GM12878 (cell line): Measurements from ENCODE around the gene COL17A1. TPM values are rescaled to one million over a fixed set of nuclear protein-coding genes. Genes with fewer than 3 reads are reported as not detected.

Experiments
- ATAC-seq: fragments of 200-7000 bp; cut with Tn5 transposase; 3 replicates; pipeline ENCODE4 v1.9.1; 2020; ENCODE audit warnings: mild to moderate bottlenecking, moderate library complexity
- BruUV-seq: library from RNA; stranded (reverse); fragments of 400-500 nt; replicated peaks from 2 replicates; lab custom pipeline; 2021; lab: Mats Ljungman, UMichigan
- CTCF ChIA-PET: fragments of 300-600 bp; sonication (Branson Sonifier 250); formaldehyde crosslinking; extraction: SDS; loops from one replicate; lab custom pipeline; 2021; ENCODE audit warnings: inconsistent platforms; lab: Yijun Ruan, JAX
- POLR2A ChIA-PET: fragments of 350-600 bp; formaldehyde crosslinking; extraction: SDS; loops from one replicate; lab custom pipeline; 2021; ENCODE audit warnings: inconsistent platforms; lab: Charles Lee
- RAD21 ChIA-PET: fragments of 300-600 bp; sonication (Branson Sonifier 250); formaldehyde crosslinking; loops from one replicate; lab custom pipeline; 2023; ENCODE audit warnings: antibody characterized with exemption; ENCODE audit not compliant: unreplicated experiment; lab: Charles Lee
- SMC1A ChIA-PET: fragments of 300-600 bp; sonication (Branson Sonifier 250); formaldehyde crosslinking; loops from one replicate; lab custom pipeline; 2023; ENCODE audit not compliant: unreplicated experiment, uncharacterized antibody; lab: Charles Lee
- DNase-seq: peaks from one replicate; pipeline ENCODE4 v3.0.0-alpha.2; 2011; ENCODE audit warnings: low read depth, low spot score
- FAIRE-seq: peaks from 3 replicates; lab custom pipeline; 2011; peaks lifted over from hg19 to GRCh38; lab: Jason Lieb, UNC
- H2AFZ ChIP-seq: 2 replicates; pipeline ENCODE4 v1.6.0; 2011; ENCODE audit warnings: low read depth, low read length, control low read depth; ENCODE audit not compliant: control insufficient read depth
- H3K27ac ChIP-seq: 2 replicates; pipeline ENCODE4 v1.5.1; 2011; ENCODE audit warnings: control low read depth; ENCODE audit not compliant: control insufficient read depth, insufficient read depth
- H3K27me3 ChIP-seq, 2 experiments: replicated peaks in 1 of 2; 2 replicates each; pipeline versions ENCODE4 v1.6.0 to v1.6.1; 2011; ENCODE audit warnings: low read length in 1 of 2; ENCODE audit not compliant: control insufficient read depth in 2 of 2, insufficient read depth in 2 of 2
- H3K36me3 ChIP-seq, 2 experiments: 2 replicates each; pipeline ENCODE4 v1.5.1; 2011; ENCODE audit warnings: low read length in 1 of 2; ENCODE audit not compliant: control insufficient read depth in 2 of 2, insufficient read depth in 2 of 2
- H3K4me1 ChIP-seq: 2 replicates; pipeline ENCODE4 v1.6.1; 2011; ENCODE audit warnings: mild to moderate bottlenecking, low read length, moderate library complexity, mixed read lengths; ENCODE audit not compliant: control insufficient read depth, insufficient read depth
- H3K4me2 ChIP-seq: 2 replicates; pipeline ENCODE4 v1.6.0; 2011; ENCODE audit warnings: control low read depth; ENCODE audit not compliant: control insufficient read depth, insufficient read depth
- H3K4me3 ChIP-seq: fragments of 200-600 bp; sonication (generic); 2 replicates; pipeline ENCODE4 v1.5.1; 2016
- H3K79me2 ChIP-seq: 2 replicates; pipeline ENCODE4 v1.6.0; 2011; ENCODE audit warnings: low read length; ENCODE audit not compliant: control insufficient read depth, insufficient read depth
- H3K9ac ChIP-seq: 2 replicates; pipeline ENCODE4 v1.8.0; 2011; ENCODE audit warnings: low read length, control low read depth, mixed read lengths; ENCODE audit not compliant: control insufficient read depth, insufficient read depth
- H3K9me3 ChIP-seq: replicated peaks from 3 replicates; pipeline ENCODE4 v1.5.1; 2011; ENCODE audit warnings: mild to moderate bottlenecking, low read length; ENCODE audit not compliant: control insufficient read depth, insufficient read depth
- H4K20me1 ChIP-seq: 2 replicates; pipeline ENCODE4 v1.6.0; 2011; ENCODE audit not compliant: control insufficient read depth, insufficient read depth
- E4F1 ChIP-seq: fragments of 450-650 bp; IDR thresholded peaks from 2 replicates; pipeline ENCODE4 v1.6.1; 2018; ENCODE audit warnings: borderline replicate concordance, mild to moderate bottlenecking; ENCODE audit not compliant: partially characterized antibody
- ELK1 ChIP-seq: IDR thresholded peaks from 2 replicates; pipeline ENCODE4 v1.6.1; 2012; ENCODE audit warnings: low read depth, low read length, improper control_type of control experiment
- TARDBP ChIP-seq: IDR thresholded peaks from 2 replicates; pipeline ENCODE4 v1.6.1; 2016; ENCODE audit warnings: borderline replicate concordance
- TCF3 ChIP-seq: IDR thresholded peaks from 2 replicates; pipeline ENCODE4 v1.6.1; 2012; ENCODE audit warnings: low read depth, mild to moderate bottlenecking, low read length, borderline replicate concordance; ENCODE audit not compliant: insufficient read depth
- WGBS: methylation state at CpG from one replicate; pipeline ENCODE4 v1.1.6; 2016; ENCODE audit warnings: low lambda C conversion rate; ENCODE audit not compliant: insufficient replicate concordance, insufficient coverage; ENCODE audit errors: missing lambda C conversion rate; 5-methylcytosine and 5-hydroxymethylcytosine counted together
- in situ Hi-C: fragments of 300-500 bp; cut with MboI; formaldehyde crosslinking; loops from 9 replicates; pipeline ENCODE4 v1.14.3; 2018; ENCODE audit warnings: mixed read lengths
- intact Hi-C: fragments of 100-400 bp; cut with micrococcal nuclease; formaldehyde crosslinking; loops from one replicate; pipeline ENCODE4 v1.14.2; 2022; ENCODE audit not compliant: unreplicated experiment
- polyA plus RNA-seq, 11 experiments: library from polyadenylated mRNA; depleted of rRNA in 4 of 11; unstranded in 6 of 11; stranded (reverse) in 5 of 11; fragments of >200 nt; fragmentation: Nextera tagmentation in 4 of 11; fragmentation: Illumina TruSeq in 1 of 11; extraction: Ambion mirVana in 4 of 11; extraction: Trizol in 1 of 11; gene quantifications; 1 replicate in 1 of 11; 2 replicates in 10 of 11; pipeline versions ENCODE4 v1.2.1 to v1.2.3, GENCODE V29; 2011 to 2016; ENCODE audit warnings: inconsistent platforms in 2 of 11, missing spikeins in 2 of 11, low read depth in 1 of 11
- total RNA-seq, 4 experiments: library from RNA; depleted of rRNA in 3 of 4; stranded (reverse); fragments of >200 nt in 3 of 4; fragmentation: Illumina TruSeq in 1 of 4; extraction: Trizol in 1 of 4; gene quantifications; 2 replicates each; pipeline versions ENCODE4 v1.2.1 to v1.2.3, GENCODE V29; 2013 to 2021

COL17A1 gene
- total and polyA plus RNA-seq, 10 of the 15 experiments (the other 5 are each of a cell fraction or from before 2014, with no cell fraction given) = 0.08 to 0.22 TPM; not detected in 8

- TF ChIP-seq E4F1 = no peak
- TF ChIP-seq ELK1 = no peak
- no peak for TF ChIP-seq TCF3
- TF ChIP-seq, all 136 proteins: peak for 0
These were observed 69.0 kb downstream of the COL17A1 start (continued) for GRCh38 chr10:104016661-104017060.

- ATAC-seq = no peak
- H4K20me1 ChIP-seq = no peaks in the 10 kb centered on the region
- no peaks in the 10 kb centered on the region for H3K9me3 ChIP-seq
- H3K4me2 ChIP-seq = no peak overlapping the region
- TF ChIP-seq TARDBP = no peak
- CTCF ChIA-PET = interaction anchor here (1.7 kb wide), 1 partner anchor 129 kb away, joined by 3 read pairs; no protein-coding TSS in a partner anchor
- H3K4me1 ChIP-seq = no peaks in the 10 kb centered on the region
- RAD21 ChIA-PET = no interaction called here
- H3K4me3 ChIP-seq = no peak overlapping the region
- no peak overlapping the region for H3K9ac ChIP-seq
- no peak for DNase-seq
- no peak overlapping the region for H3K27ac ChIP-seq
- intact Hi-C loops = loop anchor here (5.0 kb wide), 1 partner anchor 127 kb away; no protein-coding TSS in a partner anchor
- no TSS peak for BruUV-seq
- FAIRE-seq = no peak
- H2AFZ ChIP-seq = no peak overlapping the region
- 79% methylated on average over 2 of the region's 2 CpGs for WGBS
- in situ Hi-C loops = no loop called here
- POLR2A ChIA-PET = no interaction called here
- SMC1A ChIA-PET = interaction anchor here (1.2 to 3.9 kb wide), 5 partner anchors 9 to 126 kb away, joined by 3 to 15 read pairs (median 6); no protein-coding TSS in a partner anchor
- no peaks in the 10 kb centered on the region for H3K79me2 ChIP-seq
- peaks cover 0 to 3% of the 10 kb centered on the region in 2 experiments; a peak in 1 of 4 replicates for H3K36me3 ChIP-seq
- no peaks in the 10 kb centered on the region for H3K27me3 ChIP-seq
These were observed 71.5 kb downstream of the COL17A1 start for GRCh38 chr10:104014176-104014575.
